Neural cell (in vitro differentiated cells): ENCODE results near the gene STIM1. TPM values are rescaled to one million over a fixed set of nuclear protein-coding genes. Genes with fewer than 3 reads are reported as not detected.

Experiments used
- H2AFZ ChIP-seq: fragments of 200-600, 300-800 bp; sonication (generic), shearing (Covaris generic); 2 replicates; pipeline ENCODE4 v1.6.0; 2014; ENCODE audit warnings: low read depth, mild to moderate bottlenecking, antibody characterized with exemption, low read length, moderate library complexity
- H3F3A ChIP-seq: fragments of 200-600 bp; shearing (Covaris generic); 2 replicates; pipeline ENCODE4 v1.6.1; 2016; ENCODE audit warnings: mild to moderate bottlenecking, moderate library complexity, mixed read lengths, antibody characterized with exemption, low read length; ENCODE audit not compliant: insufficient read depth, poor library complexity, severe bottlenecking
- H3K27ac ChIP-seq: fragments of 200-600, 300-800 bp; sonication (generic), shearing (Covaris generic); 2 replicates; pipeline ENCODE4 v1.5.1; 2014; ENCODE audit warnings: mild to moderate bottlenecking, low read length, moderate library complexity
- H3K27me3 ChIP-seq: fragments of 300-800, 200-600 bp; sonication (generic), shearing (Covaris generic); 2 replicates; pipeline ENCODE4 v1.6.0; 2014; ENCODE audit warnings: mild to moderate bottlenecking, low read depth, low read length, moderate library complexity; ENCODE audit not compliant: insufficient read depth
- H3K36me3 ChIP-seq: fragments of 300-800, 200-600 bp; sonication (generic), shearing (Covaris generic); 2 replicates; pipeline ENCODE4 v1.5.1; 2014; ENCODE audit warnings: mild to moderate bottlenecking, antibody characterized with exemption, low read length, moderate library complexity; ENCODE audit not compliant: insufficient read depth
- H3K4me2 ChIP-seq: fragments of 300-800, 200-600 bp; sonication (generic), shearing (Covaris generic); 2 replicates; pipeline ENCODE4 v1.6.0; 2014; ENCODE audit warnings: mild to moderate bottlenecking, low read length
- H3K4me3 ChIP-seq: fragments of 300-800, 200-600 bp; sonication (generic), shearing (Covaris generic); 2 replicates; pipeline ENCODE4 v1.5.1; 2014; ENCODE audit warnings: mild to moderate bottlenecking, low read length, moderate library complexity
- H3K79me2 ChIP-seq: fragments of 200-600 bp; shearing (Covaris generic); replicated peaks from 2 replicates; pipeline ENCODE4 v1.6.0; 2014; ENCODE audit warnings: mild to moderate bottlenecking, low read length, moderate library complexity; ENCODE audit not compliant: insufficient read depth
- H3K9ac ChIP-seq: fragments of 300-800, 200-600 bp; sonication (generic), shearing (Covaris generic); 2 replicates; pipeline ENCODE4 v1.6.1; 2016; ENCODE audit warnings: mild to moderate bottlenecking, low read length, mixed read lengths
- H3K9me2 ChIP-seq: fragments of 200-600 bp; shearing (Covaris generic); 2 replicates; pipeline ENCODE4 v1.6.1; 2016; ENCODE audit warnings: mild to moderate bottlenecking, low read length, mixed read lengths; ENCODE audit not compliant: insufficient read depth
- H3K9me3 ChIP-seq: fragments of 200-600, 300-800 bp; sonication (generic), shearing (Covaris generic); 2 replicates; pipeline ENCODE4 v1.6.1; 2016; ENCODE audit warnings: mild to moderate bottlenecking, mixed run types, low read length, moderate library complexity, mixed read lengths
- H4K20me1 ChIP-seq: fragments of 200-600 bp; shearing (Covaris generic); 2 replicates; pipeline ENCODE4 v1.6.1; 2016; ENCODE audit warnings: mild to moderate bottlenecking, mixed run types; ENCODE audit not compliant: insufficient read depth
- CTCF ChIP-seq: fragments of 450-650 bp; IDR thresholded peaks from 2 replicates; pipeline ENCODE4 v1.5.1; 2014; ENCODE audit warnings: antibody characterized with exemption, mild to moderate bottlenecking, moderate library complexity; ENCODE audit not compliant: poor library complexity, severe bottlenecking
- EP300 ChIP-seq: fragments of 450-650 bp; conservative IDR thresholded peaks from 2 replicates; pipeline ENCODE4 v1.6.1; 2014; ENCODE audit warnings: antibody characterized with exemption, mild to moderate bottlenecking, moderate library complexity; ENCODE audit not compliant: poor library complexity, severe bottlenecking
- EZH2 ChIP-seq: fragments of 200-600, 300-800 bp; shearing (Covaris generic), sonication (generic); IDR thresholded peaks from 2 replicates; pipeline ENCODE4 v1.6.1; 2014; ENCODE audit warnings: antibody characterized with exemption, low read length, borderline replicate concordance, mild to moderate bottlenecking; ENCODE audit not compliant: insufficient read depth, poor library complexity, severe bottlenecking
- MXI1 ChIP-seq: fragments of 450-650 bp; conservative IDR thresholded peaks from 2 replicates; pipeline ENCODE4 v1.6.1; 2014; ENCODE audit warnings: antibody characterized with exemption, mild to moderate bottlenecking; ENCODE audit not compliant: poor library complexity, severe bottlenecking
- POLR2AphosphoS5 ChIP-seq: IDR thresholded peaks from 2 replicates; pipeline ENCODE4 v1.6.1; 2012
- RAD21 ChIP-seq: fragments of 450-650 bp; conservative IDR thresholded peaks from 2 replicates; pipeline ENCODE4 v1.6.1; 2014; ENCODE audit warnings: antibody characterized with exemption, mild to moderate bottlenecking, moderate library complexity
- REST ChIP-seq: IDR thresholded peaks from 2 replicates; pipeline ENCODE4 v1.6.1; 2012; ENCODE audit warnings: borderline replicate concordance
- SMC3 ChIP-seq: fragments of 450-650 bp; conservative IDR thresholded peaks from 2 replicates; pipeline ENCODE4 v1.6.1; 2014; ENCODE audit warnings: antibody characterized with exemption, mild to moderate bottlenecking, moderate library complexity; ENCODE audit not compliant: poor library complexity
- TAF1 ChIP-seq: IDR thresholded peaks from 2 replicates; pipeline ENCODE4 v1.6.1; 2012; ENCODE audit warnings: low read depth
- polyA plus RNA-seq: library from polyadenylated mRNA; depleted of rRNA; stranded (reverse); fragments of >200 nt; gene quantifications from 2 replicates; pipeline ENCODE4 v1.2.3, GENCODE V29; 2014

STIM1 gene
- polyA plus RNA-seq, 1 donor from 2014 or later = 14.5 TPM

- H3K4me3 ChIP-seq = no peak overlapping the region
- no peaks in the 10 kb centered on the region for H3K79me2 ChIP-seq
- TF ChIP-seq POLR2AphosphoS5 = no peak
- no peak for TF ChIP-seq EP300
- TF ChIP-seq MXI1 = no peak
- TF ChIP-seq EZH2 = no peak
- TF ChIP-seq SMC3 = no peak
- TF ChIP-seq REST = no peak
- TF ChIP-seq RAD21 = no peak
- TF ChIP-seq CTCF = no peak
- TF ChIP-seq TAF1 = no peak
- H3K27me3 ChIP-seq = no peaks in the 10 kb centered on the region
- H3K9me2 ChIP-seq = no peaks in the 10 kb centered on the region
- H2AFZ ChIP-seq = no peak overlapping the region
- no peaks in the 10 kb centered on the region for H3F3A ChIP-seq
- H3K36me3 ChIP-seq = no peaks in the 10 kb centered on the region
- H3K4me2 ChIP-seq = no peak overlapping the region
- no peak overlapping the region for H3K27ac ChIP-seq
- no peaks in the 10 kb centered on the region for H4K20me1 ChIP-seq
- H3K9me3 ChIP-seq = no peaks in the 10 kb centered on the region
- H3K9ac ChIP-seq = no peak overlapping the region
These were observed 58.5 kb downstream of the STIM1 start for GRCh38 chr11:3913921-3914320.

GRCh38 chr11:3914805-3915204 is 59.3 kb downstream of the STIM1 start:
- no peaks in the 10 kb centered on the region for H3K79me2 ChIP-seq
- no peaks in the 10 kb centered on the region for H3K9me3 ChIP-seq
- TF ChIP-seq EZH2 = no peak
- no peak for TF ChIP-seq MXI1
- TF ChIP-seq SMC3 = no peak
- TF ChIP-seq EP300 = no peak
- TF ChIP-seq TAF1 = no peak
- TF ChIP-seq CTCF = no peak
- TF ChIP-seq POLR2AphosphoS5 = no peak
- TF ChIP-seq REST = no peak
- no peak for TF ChIP-seq RAD21
- no peaks in the 10 kb centered on the region for H4K20me1 ChIP-seq
- H3F3A ChIP-seq = no peaks in the 10 kb centered on the region
- H2AFZ ChIP-seq = no peak overlapping the region
- H3K4me2 ChIP-seq = no peak overlapping the region
- H3K9ac ChIP-seq = no peak overlapping the region
- H3K36me3 ChIP-seq = no peaks in the 10 kb centered on the region
- H3K4me3 ChIP-seq = no peak overlapping the region
- no peaks in the 10 kb centered on the region for H3K27me3 ChIP-seq
- no peaks in the 10 kb centered on the region for H3K9me2 ChIP-seq
- no peak overlapping the region for H3K27ac ChIP-seq
